ENCODE measurements around the gene PRKCZ. TPM values are rescaled to one million over a fixed set of nuclear protein-coding genes. Genes with fewer than 3 reads are reported as not detected.

PRKCZ gene
- total and polyA plus RNA-seq, 4 donors, result 4.8 to 9.9 (median 8.4) TPM

DNA sequence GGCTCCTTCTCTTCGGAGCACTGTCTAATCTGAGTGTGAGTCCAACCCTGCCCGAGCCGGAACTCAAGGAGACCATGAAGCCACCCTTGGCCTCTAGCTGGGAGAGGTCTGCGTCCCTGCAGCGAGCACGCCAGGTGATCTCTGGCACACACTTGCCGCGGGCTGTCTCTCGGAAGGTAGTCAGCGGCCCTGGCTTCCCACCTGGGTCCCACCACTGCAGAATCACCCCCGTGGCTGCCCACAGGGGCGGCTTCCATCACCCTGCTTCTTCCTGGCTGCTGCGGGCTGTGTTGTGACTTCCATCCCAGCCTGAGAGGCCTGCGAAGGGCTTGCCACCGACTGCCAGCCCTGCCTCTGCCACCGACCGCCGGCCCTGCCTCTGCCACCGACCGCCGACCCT lies 127.3 kb downstream of the PRKCZ start (continued):
- TF ChIP-seq, protein P1, sequence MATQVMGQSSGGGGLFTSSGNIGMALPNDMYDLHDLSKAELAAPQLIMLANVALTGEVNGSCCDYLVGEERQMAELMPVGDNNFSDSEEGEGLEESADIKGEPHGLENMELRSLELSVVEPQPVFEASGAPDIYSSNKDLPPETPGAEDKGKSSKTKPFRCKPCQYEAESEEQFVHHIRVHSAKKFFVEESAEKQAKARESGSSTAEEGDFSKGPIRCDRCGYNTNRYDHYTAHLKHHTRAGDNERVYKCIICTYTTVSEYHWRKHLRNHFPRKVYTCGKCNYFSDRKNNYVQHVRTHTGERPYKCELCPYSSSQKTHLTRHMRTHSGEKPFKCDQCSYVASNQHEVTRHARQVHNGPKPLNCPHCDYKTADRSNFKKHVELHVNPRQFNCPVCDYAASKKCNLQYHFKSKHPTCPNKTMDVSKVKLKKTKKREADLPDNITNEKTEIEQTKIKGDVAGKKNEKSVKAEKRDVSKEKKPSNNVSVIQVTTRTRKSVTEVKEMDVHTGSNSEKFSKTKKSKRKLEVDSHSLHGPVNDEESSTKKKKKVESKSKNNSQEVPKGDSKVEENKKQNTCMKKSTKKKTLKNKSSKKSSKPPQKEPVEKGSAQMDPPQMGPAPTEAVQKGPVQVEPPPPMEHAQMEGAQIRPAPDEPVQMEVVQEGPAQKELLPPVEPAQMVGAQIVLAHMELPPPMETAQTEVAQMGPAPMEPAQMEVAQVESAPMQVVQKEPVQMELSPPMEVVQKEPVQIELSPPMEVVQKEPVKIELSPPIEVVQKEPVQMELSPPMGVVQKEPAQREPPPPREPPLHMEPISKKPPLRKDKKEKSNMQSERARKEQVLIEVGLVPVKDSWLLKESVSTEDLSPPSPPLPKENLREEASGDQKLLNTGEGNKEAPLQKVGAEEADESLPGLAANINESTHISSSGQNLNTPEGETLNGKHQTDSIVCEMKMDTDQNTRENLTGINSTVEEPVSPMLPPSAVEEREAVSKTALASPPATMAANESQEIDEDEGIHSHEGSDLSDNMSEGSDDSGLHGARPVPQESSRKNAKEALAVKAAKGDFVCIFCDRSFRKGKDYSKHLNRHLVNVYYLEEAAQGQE (IDR thresholded peaks at IDR 0.05), result no peak
- TF ChIP-seq RAD21 (IDR thresholded peaks at IDR 0.05), result no peak
- no peak for TF ChIP-seq YY1 (IDR thresholded peaks at IDR 0.05)
- TF ChIP-seq, protein P2, sequence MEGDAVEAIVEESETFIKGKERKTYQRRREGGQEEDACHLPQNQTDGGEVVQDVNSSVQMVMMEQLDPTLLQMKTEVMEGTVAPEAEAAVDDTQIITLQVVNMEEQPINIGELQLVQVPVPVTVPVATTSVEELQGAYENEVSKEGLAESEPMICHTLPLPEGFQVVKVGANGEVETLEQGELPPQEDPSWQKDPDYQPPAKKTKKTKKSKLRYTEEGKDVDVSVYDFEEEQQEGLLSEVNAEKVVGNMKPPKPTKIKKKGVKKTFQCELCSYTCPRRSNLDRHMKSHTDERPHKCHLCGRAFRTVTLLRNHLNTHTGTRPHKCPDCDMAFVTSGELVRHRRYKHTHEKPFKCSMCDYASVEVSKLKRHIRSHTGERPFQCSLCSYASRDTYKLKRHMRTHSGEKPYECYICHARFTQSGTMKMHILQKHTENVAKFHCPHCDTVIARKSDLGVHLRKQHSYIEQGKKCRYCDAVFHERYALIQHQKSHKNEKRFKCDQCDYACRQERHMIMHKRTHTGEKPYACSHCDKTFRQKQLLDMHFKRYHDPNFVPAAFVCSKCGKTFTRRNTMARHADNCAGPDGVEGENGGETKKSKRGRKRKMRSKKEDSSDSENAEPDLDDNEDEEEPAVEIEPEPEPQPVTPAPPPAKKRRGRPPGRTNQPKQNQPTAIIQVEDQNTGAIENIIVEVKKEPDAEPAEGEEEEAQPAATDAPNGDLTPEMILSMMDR (IDR thresholded peaks at IDR 0.05; ENCODE audit: low read depth, low read length, missing input control), result no peak
- TF ChIP-seq RXRA (IDR thresholded peaks at IDR 0.05), result no peak
- no peak for TF ChIP-seq TAF1 (conservative IDR thresholded peaks at IDR 0.05)
- TF ChIP-seq MAX (IDR thresholded peaks at IDR 0.05), result no peak
- TF ChIP-seq NR2F2 (IDR thresholded peaks at IDR 0.05), result no peak
- TF ChIP-seq FOXA2 (IDR thresholded peaks at IDR 0.05), result no peak
- no peak for TF ChIP-seq HNF4G (IDR thresholded peaks at IDR 0.05)

DNA sequence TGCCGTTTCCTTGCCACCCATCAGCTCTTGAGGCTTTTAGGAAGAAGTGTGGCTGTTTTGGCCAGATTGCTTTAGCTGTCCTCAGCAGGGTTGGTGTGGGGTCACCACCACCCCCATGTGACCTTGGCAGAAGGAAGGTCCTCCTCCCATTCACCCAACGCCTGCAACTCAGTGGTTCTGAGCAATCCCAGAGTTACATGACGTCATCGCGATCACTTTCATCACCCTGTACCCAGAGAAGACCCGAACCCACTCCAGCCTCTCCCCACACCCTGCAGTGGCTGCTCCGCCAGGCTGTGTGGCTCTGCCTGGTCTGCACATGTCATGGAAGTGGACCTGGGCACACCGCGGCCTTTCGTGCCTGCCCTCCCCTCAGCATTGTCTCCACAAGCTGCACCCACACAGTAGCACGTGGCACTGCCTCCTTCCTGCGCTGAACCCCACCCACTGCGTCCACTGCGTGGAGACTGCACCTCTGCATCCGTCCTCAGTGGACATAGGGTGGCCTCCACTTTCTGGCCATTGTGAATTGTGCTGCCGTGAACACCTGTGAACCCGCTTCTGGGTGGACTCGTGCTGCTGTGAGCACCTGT lies 127.8 kb downstream of the PRKCZ start:
- WGBS, result 95% methylated on average over 18 of the region's 18 CpGs
- Histone ChIP-seq H3K4me1 (ENCODE audit: control insufficient read depth in 4 of 4, insufficient read depth in 4 of 4, low read length in 3 of 4) (no peaks in the 10 kb centered on the region), H3K9me3 (ENCODE audit: control insufficient read depth in 4 of 4, low read length in 3 of 4) (no peaks in the 10 kb centered on the region), H3K4me3 (ENCODE audit: low read depth in 1 of 3, low read length in 3 of 3) (no peak overlapping the region), H3K9ac (ENCODE audit: low read depth in 1 of 2, low read length in 2 of 2) (no peak overlapping the region), H3K36me3 (ENCODE audit: control insufficient read depth in 4 of 4, insufficient read depth in 3 of 4, low read depth in 1 of 4, low read length in 3 of 4) (peaks cover 0 to 13% (median 5%) of the 10 kb centered on the region in 4 donors), H3K27ac (ENCODE audit: low read depth in 1 of 2, low read length in 2 of 2) (no peak overlapping the region), H3K27me3 (ENCODE audit: control insufficient read depth in 4 of 4, insufficient read depth in 4 of 4, low read length in 3 of 4) (no peaks in the 10 kb centered on the region)
- DNase-seq (ENCODE audit: low spot score), result no peak
- TF ChIP-seq HNF4A (conservative IDR thresholded peaks at IDR 0.05), result no peak

GRCh38 chr1:2178875-2179274 lies 128.7 kb downstream of the PRKCZ start:
- Histone ChIP-seq H3K4me1 (ENCODE audit: control insufficient read depth in 4 of 4, insufficient read depth in 4 of 4, low read length in 3 of 4) (no peaks in the 10 kb centered on the region), H3K9ac (ENCODE audit: low read depth in 1 of 2, low read length in 2 of 2) (no peak overlapping the region), H3K4me3 (ENCODE audit: low read depth in 1 of 3, low read length in 3 of 3) (no peak overlapping the region), H3K27ac (ENCODE audit: low read depth in 1 of 2, low read length in 2 of 2) (no peak overlapping the region), H3K9me3 (ENCODE audit: control insufficient read depth in 4 of 4, low read length in 3 of 4) (no peaks in the 10 kb centered on the region), H3K36me3 (ENCODE audit: control insufficient read depth in 4 of 4, insufficient read depth in 3 of 4, low read depth in 1 of 4, low read length in 3 of 4) (peaks cover 0 to 13% (median 5%) of the 10 kb centered on the region in 4 donors), H3K27me3 (ENCODE audit: control insufficient read depth in 4 of 4, insufficient read depth in 4 of 4, low read length in 3 of 4) (no peaks in the 10 kb centered on the region)
- 94% methylated on average over 16 of the region's 16 CpGs for WGBS
- no peak for TF ChIP-seq GABPA (IDR thresholded peaks at IDR 0.05 in 1 of 2, conservative IDR thresholded peaks at IDR 0.05 in 1 of 2)
- TF ChIP-seq, protein P2 (IDR thresholded peaks at IDR 0.05; ENCODE audit: low read depth, low read length, missing input control), result no peak
- TF ChIP-seq JUND (IDR thresholded peaks at IDR 0.05), result no peak
- no peak for DNase-seq (ENCODE audit: low spot score)
